GM19467 (cell line): Measurements from ENCODE around the gene ULK4.
"Not testable (repeated sequence)": the region's sequence is repeated elsewhere in the genome, so short reads cannot be mapped to it uniquely, and the experiment has no call there.

Source experiments
- ATAC-seq: cut with Tn5 transposase; IDR thresholded peaks from one replicate; pipeline ENCODE4 v1.9.1; 2021; ENCODE audit warnings: mild to moderate bottlenecking, moderate library complexity; ENCODE audit not compliant: unreplicated experiment

Gene ULK4

GRCh38 chr3:41874022-41874421 is 87.9 kb downstream of the ULK4 start:
- ATAC-seq: no peak

GRCh38 chr3:41872157-41872556 is 89.7 kb downstream of the ULK4 start:
- ATAC-seq: no peak

GRCh38 chr3:41867533-41867932 is 94.4 kb downstream of the ULK4 start:
- no peak for ATAC-seq

GRCh38 chr3:41866298-41866697 is 95.6 kb downstream of the ULK4 start:
- ATAC-seq: no peak

- ATAC-seq: no peak
These were observed 98.9 kb downstream of the ULK4 start for GRCh38 chr3:41863024-41863423.

GRCh38 chr3:41860489-41860888 is 101.4 kb downstream of the ULK4 start:
- not testable (repeated sequence) for ATAC-seq

- no peak for ATAC-seq
These were observed 106.9 kb downstream of the ULK4 start for GRCh38 chr3:41854956-41855355.

- no peak for ATAC-seq
These were observed 108.2 kb downstream of the ULK4 start for GRCh38 chr3:41853540-41854196.

- no peak for ATAC-seq
These were observed 112.9 kb downstream of the ULK4 start for GRCh38 chr3:41848753-41849574.

- ATAC-seq: no peak
These were observed 114.2 kb downstream of the ULK4 start for GRCh38 chr3:41847679-41848078.

GRCh38 chr3:41846850-41847249 is 115.1 kb downstream of the ULK4 start:
- no peak for ATAC-seq

- ATAC-seq: no peak
These were observed 116.1 kb downstream of the ULK4 start for GRCh38 chr3:41845826-41846225.

GRCh38 chr3:41844256-41844655 is 117.6 kb downstream of the ULK4 start:
- not testable (repeated sequence) for ATAC-seq

- ATAC-seq: not testable (repeated sequence)
These were observed 120.8 kb downstream of the ULK4 start for GRCh38 chr3:41840936-41841668.

GRCh38 chr3:41836360-41837134 is 125.4 kb downstream of the ULK4 start:
- ATAC-seq: no peak

- no peak for ATAC-seq
These were observed 128.3 kb downstream of the ULK4 start for GRCh38 chr3:41833628-41834027.

GRCh38 chr3:41819236-41819635 is 142.7 kb downstream of the ULK4 start:
- no peak for ATAC-seq

- no peak for ATAC-seq
These were observed 153.3 kb downstream of the ULK4 start for GRCh38 chr3:41808618-41809017.

- no peak for ATAC-seq
These were observed 153.8 kb downstream of the ULK4 start for GRCh38 chr3:41808152-41808551.

- no peak for ATAC-seq
These were observed 166.9 kb downstream of the ULK4 start for GRCh38 chr3:41794748-41795589.
